Measurements from ENCODE around the gene SKIC2.

DNA sequence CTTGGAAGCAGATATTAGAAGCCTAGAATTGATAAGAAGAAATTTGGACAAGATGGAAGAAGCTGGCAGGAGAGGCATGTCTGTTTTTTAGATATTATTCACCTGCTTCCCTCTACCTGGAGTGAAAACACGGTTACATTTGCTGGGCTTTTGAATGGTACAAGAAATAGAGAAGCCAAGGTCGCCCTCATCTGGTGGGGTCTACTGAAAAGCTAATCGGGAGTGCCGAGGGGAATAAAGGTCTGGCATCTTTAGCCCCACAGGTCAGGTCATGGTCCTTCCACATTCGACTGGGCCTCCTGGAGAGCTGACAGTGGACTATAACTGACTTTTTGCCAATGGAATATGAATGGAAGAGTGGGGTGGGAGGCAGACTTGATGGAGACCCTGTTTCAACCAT, 36.0 kb upstream of the SKIC2 start:
- TF ChIP-seq CTCF (tag by site-specific recombination; IDR thresholded peaks at IDR 0.05) (peak; percentile 47; the same call in 1 of the 2 replicates), OVOL3 (tag by site-specific recombination; IDR thresholded peaks at IDR 0.05) (no peak), ZNF148 (tag by site-specific recombination; IDR thresholded peaks at IDR 0.05; ENCODE audit: borderline replicate concordance) (no peak), ZNF529 (tag by site-specific recombination; IDR thresholded peaks at IDR 0.05; ENCODE audit: insufficient replicate concordance) (no peak), ZNF777 (tag by site-specific recombination; IDR thresholded peaks at IDR 0.05; ENCODE audit: borderline replicate concordance) (no peak), ZNF266 (tag by site-specific recombination; IDR thresholded peaks at IDR 0.05; ENCODE audit: low read depth) (no peak), ZNF610 (tag by site-specific recombination; IDR thresholded peaks at IDR 0.05; ENCODE audit: borderline replicate concordance) (no peak), ATF2 (tag by site-specific recombination; IDR thresholded peaks at IDR 0.05; ENCODE audit: low read depth) (no peak)
- TF ChIP-seq, protein P1, sequence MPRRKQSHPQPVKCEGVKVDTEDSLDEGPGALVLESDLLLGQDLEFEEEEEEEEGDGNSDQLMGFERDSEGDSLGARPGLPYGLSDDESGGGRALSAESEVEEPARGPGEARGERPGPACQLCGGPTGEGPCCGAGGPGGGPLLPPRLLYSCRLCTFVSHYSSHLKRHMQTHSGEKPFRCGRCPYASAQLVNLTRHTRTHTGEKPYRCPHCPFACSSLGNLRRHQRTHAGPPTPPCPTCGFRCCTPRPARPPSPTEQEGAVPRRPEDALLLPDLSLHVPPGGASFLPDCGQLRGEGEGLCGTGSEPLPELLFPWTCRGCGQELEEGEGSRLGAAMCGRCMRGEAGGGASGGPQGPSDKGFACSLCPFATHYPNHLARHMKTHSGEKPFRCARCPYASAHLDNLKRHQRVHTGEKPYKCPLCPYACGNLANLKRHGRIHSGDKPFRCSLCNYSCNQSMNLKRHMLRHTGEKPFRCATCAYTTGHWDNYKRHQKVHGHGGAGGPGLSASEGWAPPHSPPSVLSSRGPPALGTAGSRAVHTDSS (tag by site-specific recombination; IDR thresholded peaks at IDR 0.05): no peak

Data from HEK293 (cell line).